ES-I3 (cell line): ENCODE data around the gene ZDHHC9.

ENCODE experiments used
- H3K36me3 ChIP-seq: 2 replicates; pipeline ENCODE4 v1.6.1; 2013; ENCODE audit warnings: mild to moderate bottlenecking, low read length, control low read depth, moderate library complexity; ENCODE audit not compliant: insufficient read depth
- H3K4me1 ChIP-seq: 2 replicates; pipeline ENCODE4 v1.6.1; 2013; ENCODE audit warnings: mild to moderate bottlenecking, control low read depth, low read length; ENCODE audit not compliant: insufficient read depth
- H3K9ac ChIP-seq: 2 replicates; pipeline ENCODE4 v1.6.1; 2013; ENCODE audit warnings: low read depth, mild to moderate bottlenecking, low read length, moderate library complexity
- H3K9me3 ChIP-seq: 2 replicates; pipeline ENCODE4 v1.6.1; 2013; ENCODE audit warnings: mild to moderate bottlenecking, low read length, moderate library complexity; ENCODE audit not compliant: control insufficient read depth, insufficient read depth

ZDHHC9 gene

DNA sequence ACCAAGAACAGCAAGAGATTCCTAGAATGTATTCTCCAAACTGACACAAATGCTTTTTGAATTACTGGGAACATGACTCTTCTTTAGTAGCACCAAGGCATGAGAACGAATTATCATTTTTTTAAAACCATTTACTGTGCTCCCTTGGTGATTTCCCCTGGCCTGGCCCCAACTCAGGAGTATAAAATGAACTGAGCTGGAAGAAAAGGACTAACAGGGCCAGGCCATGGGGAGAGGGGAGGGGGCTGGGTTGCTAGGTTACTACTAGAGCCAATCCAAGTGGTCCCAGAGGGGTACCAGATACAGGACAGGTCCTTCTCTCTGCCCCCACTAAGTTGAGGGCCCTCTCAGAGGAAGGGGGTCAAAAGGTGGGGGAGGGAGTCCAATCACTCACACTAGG lies 40.8 kb downstream of the ZDHHC9 start:
- Histone ChIP-seq H3K9ac (no peak overlapping the region), H3K36me3 (peaks cover 7% of the 10 kb centered on the region), H3K9me3 (peaks cover 7% of the 10 kb centered on the region), H3K4me1 (no peaks in the 10 kb centered on the region)

DNA sequence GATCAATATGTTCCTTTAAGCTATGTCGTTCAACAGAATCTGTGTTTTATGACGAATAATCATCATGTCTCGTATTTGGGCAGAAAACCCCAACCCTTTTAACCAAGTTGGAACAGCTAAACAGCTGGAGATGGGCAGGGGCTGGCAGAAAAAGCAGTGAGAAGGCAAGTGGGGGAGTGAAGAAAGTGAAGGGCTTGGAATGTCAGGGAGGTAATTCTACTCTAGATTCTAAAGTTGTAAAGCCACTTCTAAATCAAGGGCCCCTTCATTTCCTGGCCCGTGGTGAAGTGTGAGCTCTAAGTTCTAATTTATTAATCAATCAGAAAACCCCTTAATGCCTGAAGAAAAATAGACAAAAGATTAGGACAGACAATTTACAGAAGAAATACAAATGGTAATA lies 43.5 kb downstream of the ZDHHC9 start:
- Histone ChIP-seq H3K36me3 (no peaks in the 10 kb centered on the region; the same call in 1 of the 2 replicates), H3K9ac (no peak overlapping the region), H3K9me3 (peaks cover 7% of the 10 kb centered on the region), H3K4me1 (no peaks in the 10 kb centered on the region)

- Histone ChIP-seq H3K9ac (no peak overlapping the region), H3K9me3 (peaks cover 7% of the 10 kb centered on the region), H3K4me1 (no peaks in the 10 kb centered on the region), H3K36me3 (no peaks in the 10 kb centered on the region; the same call in 1 of the 2 replicates)
These were observed 44.8 kb downstream of the ZDHHC9 start for GRCh38 chrX:129798888-129799287.

GRCh38 chrX:129798456-129798855 lies 45.2 kb downstream of the ZDHHC9 start:
- Histone ChIP-seq H3K4me1 (no peaks in the 10 kb centered on the region), H3K36me3 (no peaks in the 10 kb centered on the region; the same call in 1 of the 2 replicates), H3K9me3 (peaks cover 7% of the 10 kb centered on the region), H3K9ac (no peak overlapping the region)

- peaks cover 7% of the 10 kb centered on the region for H3K9me3 ChIP-seq
- no peaks in the 10 kb centered on the region for H3K36me3 ChIP-seq
- H3K9ac ChIP-seq = no peak overlapping the region
- no peaks in the 10 kb centered on the region for H3K4me1 ChIP-seq
These were observed 46.3 kb downstream of the ZDHHC9 start for GRCh38 chrX:129797251-129797906.

DNA sequence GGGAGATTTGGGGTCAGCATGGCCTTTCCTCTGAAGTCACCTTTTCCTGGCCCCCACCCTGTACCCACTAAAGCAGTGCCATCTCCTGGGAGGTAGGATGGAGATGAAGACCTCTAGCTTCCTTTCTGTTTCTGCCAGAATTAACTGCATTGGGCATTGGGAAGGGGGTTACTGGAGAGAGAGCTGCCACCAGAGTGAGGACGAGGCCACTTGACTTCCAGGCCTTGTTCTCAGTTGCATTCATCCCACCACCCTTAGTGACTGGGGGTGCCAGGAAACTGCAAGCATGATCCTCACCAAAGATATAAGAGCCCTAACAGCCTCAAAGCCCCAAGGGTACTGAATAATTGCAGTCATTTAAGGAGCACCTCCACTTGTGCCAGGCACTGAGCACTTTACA lies 48.1 kb downstream of the ZDHHC9 start:
- no peak overlapping the region for H3K9ac ChIP-seq
- H3K4me1 ChIP-seq = no peaks in the 10 kb centered on the region
- no peaks in the 10 kb centered on the region for H3K36me3 ChIP-seq
- H3K9me3 ChIP-seq = peaks cover 7% of the 10 kb centered on the region

- Histone ChIP-seq H3K36me3 (no peaks in the 10 kb centered on the region), H3K9me3 (peaks cover 7% of the 10 kb centered on the region), H3K9ac (no peak overlapping the region), H3K4me1 (no peaks in the 10 kb centered on the region)
These were observed 50.0 kb downstream of the ZDHHC9 start for GRCh38 chrX:129793604-129794191.

GRCh38 chrX:129792586-129793291 lies 50.9 kb downstream of the ZDHHC9 start:
- H3K4me1 ChIP-seq = no peaks in the 10 kb centered on the region

DNA sequence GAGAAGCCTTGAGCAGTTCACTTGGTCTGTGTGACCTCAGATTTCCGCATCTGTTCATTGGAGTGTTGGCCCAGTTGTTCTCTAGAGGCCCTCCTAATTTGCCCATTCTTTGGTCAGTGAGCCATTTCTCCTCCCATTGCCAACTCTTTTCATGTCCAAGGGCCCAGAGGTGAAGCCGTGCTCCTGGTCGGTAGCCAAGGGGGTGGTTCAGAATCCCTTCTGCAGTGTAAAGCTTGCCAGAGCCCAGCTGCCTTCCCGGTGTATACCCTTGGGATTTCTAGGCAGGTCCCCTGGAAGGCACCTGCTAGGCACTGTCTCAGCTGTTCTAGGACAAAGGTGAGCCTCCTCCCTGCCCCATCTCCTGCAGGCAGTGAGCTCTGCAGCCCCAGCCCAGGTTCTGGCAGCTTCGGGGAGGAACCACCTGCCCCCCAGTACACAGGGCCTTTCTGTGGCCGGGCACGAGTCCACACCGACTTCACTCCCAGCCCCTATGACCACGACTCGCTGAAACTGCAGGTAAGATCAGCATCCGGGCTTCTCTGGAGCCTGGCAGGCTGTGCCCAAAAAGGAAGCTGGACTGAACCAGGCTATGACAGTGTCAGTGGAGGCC lies 51.6 kb downstream of the ZDHHC9 start:
- H3K9me3 ChIP-seq = no peaks in the 10 kb centered on the region
- H3K9ac ChIP-seq = no peak overlapping the region
- no peaks in the 10 kb centered on the region for H3K36me3 ChIP-seq
- H3K4me1 ChIP-seq = no peaks in the 10 kb centered on the region

More at GRCh38 chrX:129792586-129793291, 50.9 kb downstream of the ZDHHC9 start:
- no peak overlapping the region for H3K9ac ChIP-seq
- no peaks in the 10 kb centered on the region for H3K9me3 ChIP-seq
- H3K36me3 ChIP-seq = no peaks in the 10 kb centered on the region

- Histone ChIP-seq H3K9ac (no peak overlapping the region), H3K4me1 (no peaks in the 10 kb centered on the region), H3K9me3 (no peaks in the 10 kb centered on the region), H3K36me3 (no peaks in the 10 kb centered on the region)
These were observed 52.4 kb downstream of the ZDHHC9 start for GRCh38 chrX:129791336-129791735.

DNA sequence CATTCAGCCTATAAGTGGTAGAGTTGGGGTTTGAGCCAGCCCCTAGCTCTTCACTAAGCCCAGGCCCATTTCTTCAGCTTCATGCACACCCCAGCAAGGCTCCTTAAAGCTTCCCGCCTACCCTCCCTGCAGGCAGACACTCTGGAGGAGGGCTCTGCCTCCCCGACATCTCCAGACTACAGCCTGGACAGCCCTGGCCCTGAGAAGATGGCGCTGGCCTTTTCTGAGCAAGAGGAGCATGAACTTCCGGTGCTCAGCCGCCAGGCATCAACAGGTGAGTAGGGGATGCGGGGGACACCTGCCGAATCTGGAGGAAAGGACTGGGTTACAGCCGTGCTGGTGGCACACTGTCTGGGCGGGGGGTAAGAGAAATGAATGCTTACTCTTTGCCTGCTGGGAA lies 52.9 kb downstream of the ZDHHC9 start:
- no peaks in the 10 kb centered on the region for H3K36me3 ChIP-seq
- no peaks in the 10 kb centered on the region for H3K4me1 ChIP-seq
- H3K9me3 ChIP-seq = no peaks in the 10 kb centered on the region
- no peak overlapping the region for H3K9ac ChIP-seq

DNA sequence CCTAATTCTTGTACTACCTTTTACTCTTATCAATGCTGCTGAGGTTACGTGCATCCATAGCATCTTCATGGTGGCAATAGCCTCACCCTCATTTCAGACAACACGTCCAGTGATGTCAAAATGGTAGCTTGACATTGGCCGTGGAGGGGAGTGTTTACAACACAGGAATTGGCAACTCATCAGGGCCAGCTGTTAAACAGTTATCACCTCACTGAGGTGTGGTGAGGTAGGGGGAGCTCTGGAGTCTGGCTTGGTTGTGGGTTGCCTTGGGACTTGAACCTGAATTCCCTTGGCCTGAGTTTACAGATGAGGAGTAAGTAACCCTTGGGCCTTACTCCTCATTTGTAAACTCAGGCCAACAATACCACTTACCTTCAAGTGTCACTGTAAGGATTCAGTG lies 53.5 kb downstream of the ZDHHC9 start:
- Histone ChIP-seq H3K4me1 (no peaks in the 10 kb centered on the region), H3K9me3 (no peaks in the 10 kb centered on the region), H3K36me3 (no peaks in the 10 kb centered on the region)

DNA sequence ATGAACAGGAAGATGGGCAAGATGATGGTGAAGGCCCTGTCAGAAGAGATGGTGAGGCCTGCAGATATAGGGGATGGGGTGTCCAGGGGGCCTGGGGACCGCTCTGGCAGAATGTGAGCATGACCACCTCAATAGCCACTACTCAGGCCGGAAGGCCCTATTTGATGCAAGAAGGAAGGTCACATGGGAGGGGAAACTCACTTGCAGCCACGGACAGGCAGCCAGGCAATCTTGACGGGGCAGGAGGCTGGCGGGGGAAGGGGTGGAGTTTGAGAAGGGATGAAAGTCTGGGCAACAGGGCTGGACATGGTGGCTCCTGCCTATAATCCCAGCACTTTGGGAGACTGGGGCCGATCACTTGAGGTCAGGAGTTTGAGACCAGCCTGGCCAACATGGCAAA lies 55.2 kb downstream of the ZDHHC9 start:
- no peaks in the 10 kb centered on the region for H3K9me3 ChIP-seq
- H3K4me1 ChIP-seq = no peaks in the 10 kb centered on the region
- no peaks in the 10 kb centered on the region for H3K36me3 ChIP-seq
- no peak overlapping the region for H3K9ac ChIP-seq

More for the DNA sequence above, 53.5 kb downstream of the ZDHHC9 start:
- H3K9ac ChIP-seq = no peak overlapping the region

DNA sequence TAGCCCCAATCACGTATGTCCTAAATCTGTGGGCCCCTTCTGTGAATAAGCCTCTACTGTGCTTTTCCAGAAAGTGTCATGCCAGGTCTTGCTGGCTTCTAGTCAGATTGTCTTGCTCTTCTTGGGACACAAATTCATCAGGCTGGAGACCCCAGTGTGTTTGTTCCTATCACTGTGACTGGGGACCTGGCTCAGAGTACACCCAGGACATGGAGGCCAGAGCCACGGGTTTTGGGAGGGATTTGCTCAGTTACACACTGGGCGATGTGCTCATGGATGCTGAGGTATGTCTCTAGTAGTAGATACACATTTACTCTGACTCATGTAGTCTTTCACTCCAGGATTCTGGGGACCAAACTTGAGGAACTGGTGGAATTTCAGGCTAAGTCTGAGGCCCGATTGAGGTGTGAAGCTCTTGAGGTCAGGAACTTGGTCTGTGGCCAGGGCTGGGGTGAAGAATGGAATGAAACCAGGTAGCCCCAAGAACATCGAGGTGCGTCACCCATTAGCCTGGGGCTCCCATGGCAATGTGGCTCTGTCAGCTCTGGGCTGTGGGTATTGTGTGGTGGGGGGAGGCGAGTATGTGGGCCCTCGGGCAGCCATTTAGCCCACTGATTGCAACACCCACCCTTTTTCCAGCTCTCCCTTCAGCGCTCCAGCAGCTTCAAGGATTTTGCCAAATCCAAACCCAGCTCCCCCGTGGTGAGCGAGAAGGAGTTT lies 56.2 kb downstream of the ZDHHC9 start:
- H3K36me3 ChIP-seq = no peaks in the 10 kb centered on the region
- no peaks in the 10 kb centered on the region for H3K4me1 ChIP-seq
- H3K9me3 ChIP-seq = no peaks in the 10 kb centered on the region
- no peak overlapping the region for H3K9ac ChIP-seq
